ENCODE measurements around the gene ADAM12. TPM values are rescaled to one million over a fixed set of nuclear protein-coding genes. Genes with fewer than 3 reads are reported as not detected.

ADAM12 gene
- total and polyA plus RNA-seq, 12 donors: 0.08 to 3.9 (median 0.53) TPM

GRCh38 chr10:125991392-125991791 is 396.9 kb downstream of the ADAM12 start:
- DNase-seq: no peak
- intact Hi-C loops (cut with DNase I): no loop called here
- no peaks in the 10 kb centered on the region for H3K27me3 ChIP-seq
- no peak for TF ChIP-seq CTCF (IDR thresholded peaks at IDR 0.05)
- TF ChIP-seq POLR2A (IDR thresholded peaks at IDR 0.05): no peak
- no peak overlapping the region for H3K27ac ChIP-seq
- H3K4me1 ChIP-seq (replicated peaks in 1 of 2): no peaks in the 10 kb centered on the region
- H3K4me3 ChIP-seq: no peak overlapping the region
- no peaks in the 10 kb centered on the region for H3K36me3 ChIP-seq (replicated peaks in 1 of 2)
- no peaks in the 10 kb centered on the region for H3K9me3 ChIP-seq (replicated peaks in 1 of 3)
- WGBS, 4 donors: 78 to 94% (median 88%) methylated on average over 1 of the region's 1 CpG

GRCh38 chr10:125990974-125991373 is 397.3 kb downstream of the ADAM12 start:
- 98 to 100% (median 99%) methylated on average over 2 of the region's 2 CpGs for WGBS, 4 donors
- H3K27ac ChIP-seq: no peak overlapping the region
- H3K4me3 ChIP-seq: no peak overlapping the region
- no peaks in the 10 kb centered on the region for H3K9me3 ChIP-seq (replicated peaks in 1 of 3)
- intact Hi-C loops (cut with DNase I): no loop called here
- no peaks in the 10 kb centered on the region for H3K36me3 ChIP-seq (replicated peaks in 1 of 2)
- no peaks in the 10 kb centered on the region for H3K27me3 ChIP-seq
- no peak for DNase-seq
- H3K4me1 ChIP-seq (replicated peaks in 1 of 2): no peaks in the 10 kb centered on the region
- TF ChIP-seq CTCF (IDR thresholded peaks at IDR 0.05) (no peak), POLR2A (IDR thresholded peaks at IDR 0.05) (no peak)

GRCh38 chr10:125989791-125990190 is 398.5 kb downstream of the ADAM12 start:
- Histone ChIP-seq H3K36me3 (replicated peaks in 1 of 2) (no peaks in the 10 kb centered on the region), H3K4me1 (replicated peaks in 1 of 2) (no peaks in the 10 kb centered on the region), H3K27ac (no peak overlapping the region), H3K4me3 (no peak overlapping the region), H3K9me3 (replicated peaks in 1 of 3) (no peaks in the 10 kb centered on the region), H3K27me3 (no peaks in the 10 kb centered on the region)
- WGBS, 4 donors: 87 to 98% (median 96%) methylated on average over 5 of the region's 5 CpGs
- TF ChIP-seq CTCF (IDR thresholded peaks at IDR 0.05) (no peak), POLR2A (IDR thresholded peaks at IDR 0.05) (no peak)
- no peak for DNase-seq
- intact Hi-C loops (cut with DNase I): loop anchor here in 1 of 2 donors (5.0 kb wide), 1 partner anchor 313 kb away; no protein-coding TSS in a partner anchor

- H3K4me1 ChIP-seq (replicated peaks in 1 of 2): no peaks in the 10 kb centered on the region
- no peak for DNase-seq
- TF ChIP-seq CTCF (IDR thresholded peaks at IDR 0.05) (no peak), POLR2A (IDR thresholded peaks at IDR 0.05) (no peak)
- intact Hi-C loops (cut with DNase I): loop anchor here in 1 of 2 donors (5.0 kb wide), 1 partner anchor 317 kb away; no protein-coding TSS in a partner anchor
- H3K27ac ChIP-seq: no peak overlapping the region
- no peaks in the 10 kb centered on the region for H3K9me3 ChIP-seq (replicated peaks in 1 of 3)
- no peak overlapping the region for H3K4me3 ChIP-seq
- H3K27me3 ChIP-seq: no peaks in the 10 kb centered on the region
- WGBS, 4 donors: 88 to 92% (median 91%) methylated on average over 5 of the region's 5 CpGs
- H3K36me3 ChIP-seq (replicated peaks in 1 of 2): no peaks in the 10 kb centered on the region
Measured at GRCh38 chr10:125985557-125986240, 402.6 kb downstream of the ADAM12 start.

All from adrenal gland (tissue), 12 donors.